GM12801 (cell line): ENCODE results near the gene PDZD4.

Experiments used
- CTCF ChIP-seq: IDR thresholded peaks from one replicate; pipeline ENCODE4 v1.5.1; 2011; ENCODE audit warnings: control low read depth; ENCODE audit not compliant: insufficient read length; ENCODE audit errors: extremely low read depth

The PDZD4 gene

GRCh38 chrX:153828723-153829548, 1.4 kb downstream of the PDZD4 start:
- TF ChIP-seq CTCF, result no peak

- no peak for TF ChIP-seq CTCF
Measured at GRCh38 chrX:153828308-153828707, 2.0 kb downstream of the PDZD4 start.

- no peak for TF ChIP-seq CTCF
Measured at GRCh38 chrX:153827903-153828302, 2.4 kb downstream of the PDZD4 start.

GRCh38 chrX:153827016-153827415, 3.3 kb downstream of the PDZD4 start:
- TF ChIP-seq CTCF, result no peak

- TF ChIP-seq CTCF, result no peak
Measured at GRCh38 chrX:153825042-153825441, 5.3 kb downstream of the PDZD4 start.

- no peak for TF ChIP-seq CTCF
Measured at GRCh38 chrX:153824348-153824747, 6.0 kb downstream of the PDZD4 start.

GRCh38 chrX:153821066-153821465, 9.3 kb downstream of the PDZD4 start:
- TF ChIP-seq CTCF, result no peak
